ENCODE results near the gene MAP4K5.

DNA sequence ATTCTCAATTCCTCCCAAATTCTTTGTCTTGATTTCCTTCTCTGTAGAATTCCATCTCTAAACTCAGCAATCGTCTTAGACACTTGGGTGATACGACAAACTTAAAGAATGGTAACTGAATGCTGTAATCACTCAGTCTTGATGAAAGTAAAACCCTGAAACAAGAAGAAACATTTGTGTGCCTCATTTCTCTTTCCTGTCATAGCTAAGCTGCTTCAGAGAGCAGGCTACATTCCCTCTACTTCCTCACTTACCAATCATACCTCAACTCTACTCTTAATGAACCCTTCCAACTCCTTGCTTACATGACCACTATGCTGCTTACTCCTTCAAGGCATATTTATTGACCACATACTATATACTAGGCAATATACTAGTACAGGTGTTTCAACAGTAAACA is 8.3 kb downstream of the MAP4K5 start:
- TF ChIP-seq POLR2A (IDR thresholded peaks at IDR 0.05) (no peak), EP300 (IDR thresholded peaks at IDR 0.05) (no peak)
- TF ChIP-seq, protein P1, sequence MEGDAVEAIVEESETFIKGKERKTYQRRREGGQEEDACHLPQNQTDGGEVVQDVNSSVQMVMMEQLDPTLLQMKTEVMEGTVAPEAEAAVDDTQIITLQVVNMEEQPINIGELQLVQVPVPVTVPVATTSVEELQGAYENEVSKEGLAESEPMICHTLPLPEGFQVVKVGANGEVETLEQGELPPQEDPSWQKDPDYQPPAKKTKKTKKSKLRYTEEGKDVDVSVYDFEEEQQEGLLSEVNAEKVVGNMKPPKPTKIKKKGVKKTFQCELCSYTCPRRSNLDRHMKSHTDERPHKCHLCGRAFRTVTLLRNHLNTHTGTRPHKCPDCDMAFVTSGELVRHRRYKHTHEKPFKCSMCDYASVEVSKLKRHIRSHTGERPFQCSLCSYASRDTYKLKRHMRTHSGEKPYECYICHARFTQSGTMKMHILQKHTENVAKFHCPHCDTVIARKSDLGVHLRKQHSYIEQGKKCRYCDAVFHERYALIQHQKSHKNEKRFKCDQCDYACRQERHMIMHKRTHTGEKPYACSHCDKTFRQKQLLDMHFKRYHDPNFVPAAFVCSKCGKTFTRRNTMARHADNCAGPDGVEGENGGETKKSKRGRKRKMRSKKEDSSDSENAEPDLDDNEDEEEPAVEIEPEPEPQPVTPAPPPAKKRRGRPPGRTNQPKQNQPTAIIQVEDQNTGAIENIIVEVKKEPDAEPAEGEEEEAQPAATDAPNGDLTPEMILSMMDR (IDR thresholded peaks at IDR 0.05), result no peak
